ENCODE measurements around the gene RHBDF1.

Gene RHBDF1

GRCh38 chr16:92431-93339, 20.3 kb upstream of the RHBDF1 start:
- DNase-seq: peak in 2 of 56 donors; percentile 14 to 19

- DNase-seq: peak in 43 of 56 donors; percentile 23 to 86 (median 55)
Observed at GRCh38 chr16:91484-91883, 19.1 kb upstream of the RHBDF1 start.

DNA sequence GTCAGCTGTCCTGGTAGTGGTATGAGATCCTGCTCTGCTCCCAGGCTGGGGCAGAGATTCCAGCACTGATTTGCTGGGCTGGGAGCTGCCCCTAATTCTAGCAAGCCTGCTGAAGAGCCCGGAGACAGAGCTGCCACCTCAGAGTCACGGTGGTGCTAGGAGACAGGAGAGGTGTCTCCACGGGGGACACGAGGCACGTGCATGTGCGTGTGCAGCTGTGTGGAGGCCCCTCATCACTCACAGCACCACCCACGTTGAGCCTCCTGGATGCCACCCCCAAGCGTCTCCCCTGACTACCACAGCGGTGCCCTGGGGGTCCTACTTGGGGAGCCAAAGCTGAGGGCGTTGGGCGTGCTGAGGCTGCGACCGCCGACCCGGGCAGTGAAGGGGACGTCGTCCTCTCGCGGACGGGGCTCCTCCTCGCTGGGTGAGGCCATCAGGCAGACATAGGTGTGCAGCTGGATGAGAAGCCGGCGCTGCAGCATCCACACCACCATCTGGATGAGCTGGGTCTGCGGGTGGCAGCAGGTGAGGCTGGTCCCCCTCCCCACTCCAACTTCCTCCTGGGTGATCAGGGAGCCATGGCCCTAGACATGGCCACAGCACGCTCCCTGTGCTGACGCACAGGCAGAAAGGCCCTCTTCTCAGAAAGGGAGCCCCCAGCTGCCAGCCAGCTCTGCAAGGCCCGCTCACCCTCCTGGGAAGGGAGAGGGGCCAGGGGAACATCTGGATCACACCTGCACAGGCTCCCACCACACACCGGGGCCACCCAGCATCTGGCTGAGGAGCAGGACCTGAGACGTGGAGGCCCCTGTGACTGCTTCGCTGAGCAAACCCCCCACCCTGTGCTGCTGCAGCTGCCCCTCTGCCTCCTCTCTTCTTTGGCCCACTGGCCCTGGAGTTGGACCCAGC, 17.2 kb upstream of the RHBDF1 start:
- no peak for DNase-seq

- no peak for DNase-seq
Observed at GRCh38 chr16:88613-89012, 16.2 kb upstream of the RHBDF1 start.

DNA sequence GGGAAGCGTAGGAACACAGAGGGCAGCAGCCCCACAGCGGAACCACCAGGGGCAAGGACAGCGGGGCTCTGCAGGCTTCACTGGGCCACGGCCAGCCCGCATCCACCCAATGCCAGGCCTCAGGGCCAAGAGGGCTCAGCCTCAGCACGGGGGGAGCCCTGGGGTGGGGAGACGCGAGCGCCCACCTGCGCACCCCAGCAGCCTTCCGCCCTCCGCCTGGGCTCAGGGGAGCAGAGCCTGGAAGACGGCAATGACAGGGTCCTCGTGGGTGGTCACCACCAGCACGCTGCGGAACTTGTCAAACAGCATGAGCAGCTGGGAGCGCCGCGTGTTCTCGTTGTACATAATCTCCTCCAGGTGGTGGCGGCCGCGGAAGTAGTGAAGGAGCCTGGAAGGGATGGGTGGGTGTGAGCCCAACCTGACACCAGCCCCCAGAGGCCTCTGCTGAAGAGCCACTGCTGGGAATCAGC, 14.1 kb upstream of the RHBDF1 start:
- peak in 12 of 56 donors; percentile 14 to 52 (median 30) for DNase-seq

GRCh38 chr16:85865-86264, 13.4 kb upstream of the RHBDF1 start:
- DNase-seq: no peak

DNA sequence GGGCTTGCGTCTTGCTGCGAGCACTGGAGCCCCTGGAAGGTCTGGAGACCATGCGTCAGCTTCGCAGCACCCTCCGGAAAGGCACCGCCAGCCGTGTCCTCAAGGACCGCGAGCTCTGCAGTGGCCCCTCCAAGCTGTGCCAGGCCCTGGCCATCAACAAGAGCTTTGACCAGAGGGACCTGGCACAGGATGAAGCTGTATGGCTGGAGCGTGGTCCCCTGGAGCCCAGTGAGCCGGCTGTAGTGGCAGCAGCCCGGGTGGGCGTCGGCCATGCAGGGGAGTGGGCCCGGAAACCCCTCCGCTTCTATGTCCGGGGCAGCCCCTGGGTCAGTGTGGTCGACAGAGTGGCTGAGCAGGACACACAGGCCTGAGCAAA, 13.0 kb upstream of the RHBDF1 start:
- DNase-seq: no peak

DNA sequence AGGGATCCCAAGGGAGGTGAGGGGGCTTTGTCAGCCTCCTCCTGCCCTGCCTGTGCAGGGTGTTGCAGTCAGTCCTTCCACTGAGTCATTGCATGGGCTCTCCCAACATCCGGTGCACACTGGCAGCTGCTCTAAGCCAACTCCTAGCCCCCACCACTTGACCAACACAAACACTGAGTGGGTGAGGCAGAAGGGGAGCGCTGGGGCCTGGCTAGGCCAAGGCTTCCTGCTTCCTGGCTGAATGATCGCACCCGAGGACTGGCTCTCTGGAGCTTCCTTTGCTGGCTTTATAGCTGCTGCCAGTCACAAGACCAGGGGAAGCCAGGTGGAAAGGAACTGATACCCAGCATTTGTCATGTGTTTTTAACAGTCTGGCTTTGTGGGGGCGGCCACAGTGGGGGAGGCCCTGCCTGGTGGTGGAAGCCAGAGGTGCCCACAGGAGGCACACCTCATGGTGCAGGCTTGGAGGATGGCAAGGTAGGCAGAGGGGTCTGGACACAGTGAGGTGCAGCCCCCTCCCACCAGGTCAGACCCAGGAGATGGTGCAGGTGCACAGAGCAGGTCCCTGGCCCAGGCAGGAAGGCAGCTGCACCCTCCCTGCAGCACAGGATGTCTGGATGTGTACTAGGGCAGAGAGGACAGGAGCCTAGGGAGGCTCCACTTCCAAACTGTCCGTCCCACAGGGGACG, 12.4 kb upstream of the RHBDF1 start:
- peak in 10 of 56 donors; percentile 12 to 40 (median 29) for DNase-seq

- no peak for DNase-seq
Observed at GRCh38 chr16:83781-84615, 11.6 kb upstream of the RHBDF1 start.

GRCh38 chr16:83060-83603, 10.7 kb upstream of the RHBDF1 start:
- no peak for DNase-seq

GRCh38 chr16:79151-80054, 7.0 kb upstream of the RHBDF1 start:
- DNase-seq: no peak

DNA sequence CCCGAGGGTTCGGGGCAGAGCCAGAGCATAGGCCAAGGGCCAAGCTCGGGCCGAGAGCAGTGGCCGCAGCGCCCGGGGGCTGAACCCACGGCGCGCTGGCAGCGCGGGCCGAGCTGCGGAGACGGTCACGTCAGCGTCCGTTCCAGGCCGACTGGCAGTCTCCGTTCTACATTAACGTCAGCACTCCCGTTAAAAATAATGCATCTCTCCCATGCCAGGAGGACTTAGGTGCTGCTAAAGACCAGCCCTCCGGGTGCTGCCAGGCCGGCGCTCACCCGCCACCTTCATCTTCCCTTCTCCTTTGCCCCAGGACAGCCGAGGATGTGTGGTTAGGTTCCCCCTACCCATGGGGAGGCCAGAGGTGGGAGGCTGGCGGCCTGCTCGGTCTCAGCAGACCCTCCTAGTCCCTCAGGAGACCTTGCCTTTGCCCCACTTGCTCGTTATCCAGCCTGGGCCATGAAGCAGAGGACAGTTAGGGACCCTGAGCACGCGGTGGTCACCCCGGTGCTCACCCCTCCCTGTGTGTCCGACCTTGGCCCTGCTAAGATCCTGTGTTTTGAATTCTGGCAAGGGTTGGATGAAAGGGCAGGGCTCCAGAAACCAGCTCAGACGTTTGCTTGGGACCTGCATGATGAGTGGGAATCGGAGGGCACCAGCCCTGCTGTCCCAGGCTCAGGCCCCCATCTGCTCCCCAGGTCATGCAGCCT, 6.2 kb upstream of the RHBDF1 start:
- DNase-seq: peak in 4 of 56 donors; percentile 8 to 55 (median 32)

GRCh38 chr16:77807-78443, 5.5 kb upstream of the RHBDF1 start, which contains the start of gene MPG:
Gene MPG (plus strand): TSS chr16:78225. CDS start chr16:78310, 85 bp downstream.
- DNase-seq: peak in 52 of 56 donors; percentile 24 to 89 (median 70)

- peak in 11 of 56 donors; percentile 30 to 68 (median 52) for DNase-seq
Observed at GRCh38 chr16:77273-77806, 4.9 kb upstream of the RHBDF1 start.

- DNase-seq: peak in 8 of 56 donors; percentile 20 to 63 (median 34)
Observed at GRCh38 chr16:76535-77272, 4.3 kb upstream of the RHBDF1 start.
